Stimulated activated CD4-positive, alpha-beta T cell treated with anti-CD3 and anti-CD28 coated beads, Interleukin-15, amount 100 ng/mL, for 1 hour (primary cell): Measurements from ENCODE around the gene MRPL28.
"Not testable (repeated sequence)": the region's sequence is repeated elsewhere in the genome, so short reads cannot be mapped to it uniquely, and the experiment has no call there.

ENCODE experiments used
- DNase-seq, 2 donors: peaks; one replicate each; pipeline ENCODE4 v3.0.0-alpha.2; 2020; ENCODE audit warnings: low read depth in 1 of 2, low spot score in 1 of 2

The MRPL28 gene

GRCh38 chr16:373848-374615, 3.7 kb upstream of the MRPL28 start:
- no peak for DNase-seq

DNA sequence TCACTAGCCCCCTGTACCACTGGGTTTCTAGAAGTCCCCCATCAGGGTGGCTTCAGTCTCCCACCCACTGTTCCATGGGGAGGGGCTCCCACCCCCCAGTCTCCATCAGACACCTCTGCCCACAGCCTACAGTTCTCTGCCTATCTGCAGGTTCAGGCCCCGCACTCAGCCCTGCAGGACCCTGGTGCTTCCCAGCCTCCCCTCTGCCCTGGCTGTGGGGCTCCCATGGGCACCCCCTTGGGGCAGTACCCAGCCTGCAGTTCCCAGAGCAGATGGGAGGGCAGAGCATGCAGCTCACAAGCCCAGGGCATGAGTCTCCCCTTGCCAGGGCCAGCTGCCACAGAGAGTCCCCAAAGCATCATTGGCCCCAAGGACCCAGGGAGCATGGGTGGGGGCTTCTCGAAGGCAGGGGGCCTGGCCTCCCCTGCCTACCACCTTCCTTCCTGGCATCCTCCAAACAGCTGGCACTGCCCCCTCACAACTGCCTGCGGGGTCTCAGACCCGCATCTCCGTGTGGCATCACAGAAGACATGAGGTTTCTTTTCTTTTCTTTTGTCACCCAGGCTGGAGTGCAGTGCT, 2.8 kb upstream of the MRPL28 start:
- no peak for DNase-seq

GRCh38 chr16:372302-372983, 2.1 kb upstream of the MRPL28 start:
- DNase-seq: no peak

GRCh38 chr16:371515-372301, 1.4 kb upstream of the MRPL28 start:
- no peak for DNase-seq

GRCh38 chr16:370979-371514, 709 bp upstream of the MRPL28 start:
- no peak for DNase-seq

DNA sequence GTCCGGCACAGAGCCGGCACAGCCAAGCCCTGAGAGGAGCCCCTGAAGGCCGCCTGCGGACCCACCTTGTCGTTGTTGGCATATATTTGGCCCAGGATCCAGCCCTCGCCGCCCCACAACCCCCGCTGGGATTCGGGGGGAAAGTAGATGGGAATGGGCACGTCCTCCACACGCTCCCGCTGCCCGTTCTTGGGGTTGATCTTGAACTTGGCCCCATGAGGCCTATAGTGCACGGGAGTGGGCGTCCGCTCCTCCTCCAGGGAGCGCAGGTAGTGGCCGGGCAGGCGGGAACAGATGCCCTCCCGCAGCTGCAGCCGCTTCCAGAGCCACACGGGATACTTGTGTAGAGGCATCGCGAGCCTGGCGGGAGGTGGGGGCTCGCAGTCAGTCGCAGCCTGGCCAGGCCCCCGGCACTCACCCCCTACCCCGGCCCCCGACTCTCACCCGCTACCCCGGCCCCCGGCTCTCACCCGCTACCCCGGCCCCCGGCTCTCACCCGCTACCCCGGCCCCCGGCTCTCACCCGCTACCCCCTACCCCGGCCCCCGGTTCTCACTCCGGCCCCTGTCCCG, 387 bp downstream of the MRPL28 start:
- no peak for DNase-seq

GRCh38 chr16:369275-369865, 968 bp downstream of the MRPL28 start:
- no peak for DNase-seq

DNA sequence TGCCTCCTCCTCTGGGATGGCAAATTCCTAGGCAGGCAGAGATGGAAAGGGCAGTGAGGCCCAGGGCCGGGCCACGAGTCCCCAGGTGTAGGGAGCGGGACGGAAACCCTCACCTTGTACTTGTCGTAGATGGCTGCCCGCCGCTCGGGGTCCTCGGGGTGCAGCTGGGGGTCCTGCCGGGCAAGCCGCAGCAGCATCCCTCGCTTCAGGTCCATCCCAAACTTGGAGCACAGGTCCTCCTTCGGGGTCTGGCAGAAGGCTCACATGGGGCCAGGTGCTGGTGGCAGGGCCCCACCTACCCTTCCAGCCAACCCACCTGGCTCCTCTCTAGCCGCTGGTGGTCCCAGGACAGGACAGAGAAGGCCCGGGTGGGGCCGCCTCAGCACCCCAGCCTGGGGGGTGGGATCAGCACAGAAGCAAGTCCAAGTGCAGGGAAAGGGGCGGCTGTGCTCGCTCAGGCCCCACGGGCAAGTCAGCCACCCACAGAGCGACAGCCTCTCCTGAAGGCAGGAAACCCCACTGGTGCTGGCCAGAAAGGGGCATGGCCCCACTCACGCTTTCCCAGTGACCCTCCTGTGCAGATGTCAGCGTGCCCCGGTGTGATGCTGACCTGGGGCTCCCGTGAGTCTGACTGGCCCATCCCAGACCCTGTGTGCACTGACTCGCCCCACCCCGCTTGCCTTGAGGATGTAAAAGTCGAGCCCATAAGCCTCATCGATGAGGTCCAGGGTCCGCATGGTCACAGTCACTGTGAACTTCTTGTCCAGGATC, 1.8 kb downstream of the MRPL28 start:
- no peak for DNase-seq

DNA sequence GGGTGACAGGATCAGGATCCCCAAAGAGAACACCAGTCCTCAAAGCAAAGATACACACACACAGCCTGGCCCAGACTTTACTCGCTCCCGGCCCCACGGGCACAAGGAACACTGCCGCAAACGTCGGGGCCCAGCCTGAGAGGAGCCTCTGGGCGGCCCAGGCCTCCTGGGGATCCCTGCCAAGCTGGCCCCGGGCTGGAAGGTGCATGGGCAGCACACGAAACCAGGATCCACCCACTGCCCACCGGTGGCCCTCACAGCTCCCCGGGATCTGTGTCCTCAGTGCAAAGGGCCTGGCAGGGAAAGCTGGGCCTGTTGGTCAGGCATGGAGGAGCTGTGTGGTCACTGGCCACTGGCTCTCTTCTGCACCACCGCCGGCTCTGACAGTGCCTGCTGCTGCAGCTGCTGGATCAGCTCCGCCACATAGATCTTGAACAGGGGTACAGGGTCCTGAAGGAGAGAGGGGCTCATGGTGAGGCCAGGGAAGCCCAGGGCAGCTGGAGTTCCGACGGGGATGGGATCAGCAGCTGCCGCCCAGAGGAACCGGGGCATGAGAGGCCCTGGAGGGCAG, 2.9 kb downstream of the MRPL28 start:
- DNase-seq: no peak

GRCh38 chr16:366476-366875, 3.9 kb downstream of the MRPL28 start:
- DNase-seq: no peak

DNA sequence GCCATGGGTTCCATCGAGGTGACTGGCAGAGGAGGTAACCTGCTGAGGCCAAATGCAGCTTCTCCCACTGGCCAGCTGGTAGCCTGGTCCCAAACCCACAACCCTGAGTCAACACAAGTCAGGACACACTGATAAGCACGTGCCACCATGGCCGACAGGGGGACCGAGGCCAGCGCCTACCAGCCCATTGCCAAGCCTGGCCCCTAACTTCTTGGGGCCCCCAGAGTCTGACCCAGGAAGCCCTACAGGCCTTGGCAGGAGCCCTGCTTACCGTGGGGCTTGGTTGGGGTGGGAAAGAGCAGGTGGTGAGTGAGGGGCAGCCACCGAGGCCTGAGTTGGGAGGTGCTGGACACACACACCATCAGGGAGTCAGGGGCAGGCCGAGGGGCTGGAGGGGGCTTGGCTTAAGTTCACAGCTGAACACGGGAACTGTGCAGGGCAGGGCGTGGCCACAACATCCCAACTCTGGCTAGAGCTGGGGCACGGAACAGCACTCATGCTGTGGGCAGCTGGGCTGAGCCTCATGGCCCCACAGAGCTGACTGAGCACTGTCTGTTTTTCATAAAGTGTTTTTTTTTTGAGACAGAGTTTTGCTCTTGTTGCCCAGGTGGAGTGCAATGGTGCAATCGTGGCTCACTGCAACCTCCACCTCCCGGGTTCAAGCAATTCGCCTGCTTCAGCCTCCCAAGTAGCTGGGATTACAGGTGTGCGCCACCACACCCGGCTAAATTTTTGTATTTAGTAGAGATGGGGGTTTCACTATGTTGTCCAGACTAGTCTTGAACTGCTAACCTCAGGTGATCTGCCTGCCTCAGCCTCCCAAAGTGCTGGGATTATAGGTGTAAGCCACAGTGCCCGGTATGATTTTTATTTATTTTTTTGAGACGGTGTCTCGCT, 5.5 kb downstream of the MRPL28 start:
- no peak for DNase-seq

DNA sequence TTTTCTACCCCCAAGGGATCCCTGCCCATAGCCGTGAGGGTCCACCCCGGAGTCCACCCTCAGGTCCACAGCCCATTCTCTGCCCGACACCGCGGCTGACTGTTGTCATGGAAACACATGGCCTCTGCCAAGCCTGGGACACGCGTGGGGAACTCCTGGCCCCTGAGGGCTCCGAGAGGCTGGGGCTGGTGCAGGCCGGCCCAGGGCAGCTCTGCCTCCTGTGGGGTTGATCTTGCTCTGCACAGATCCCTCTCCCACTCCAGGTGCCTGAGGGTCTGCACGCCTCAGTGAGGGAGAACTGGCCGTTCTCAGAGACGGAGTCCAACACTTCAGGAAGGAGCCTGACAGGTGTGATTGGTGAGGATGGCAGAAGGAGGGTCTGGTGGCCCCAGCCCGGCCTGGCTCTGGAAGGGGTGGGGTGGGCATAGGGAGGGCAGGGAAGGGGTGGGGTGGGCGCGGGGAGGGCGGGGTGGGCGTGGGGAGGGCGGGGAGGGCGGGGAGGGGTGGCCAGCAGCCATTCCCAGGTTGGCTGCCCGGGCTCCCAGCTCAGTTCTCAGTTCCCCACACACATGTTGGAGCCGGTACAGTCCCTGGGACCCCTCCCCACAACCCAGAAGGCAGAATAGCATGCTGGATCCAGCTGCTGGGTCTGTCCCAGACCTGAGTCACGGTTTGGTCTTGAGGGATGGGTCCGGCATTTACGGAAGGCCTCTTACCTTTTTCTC, 6.4 kb downstream of the MRPL28 start:
- no peak for DNase-seq

DNA sequence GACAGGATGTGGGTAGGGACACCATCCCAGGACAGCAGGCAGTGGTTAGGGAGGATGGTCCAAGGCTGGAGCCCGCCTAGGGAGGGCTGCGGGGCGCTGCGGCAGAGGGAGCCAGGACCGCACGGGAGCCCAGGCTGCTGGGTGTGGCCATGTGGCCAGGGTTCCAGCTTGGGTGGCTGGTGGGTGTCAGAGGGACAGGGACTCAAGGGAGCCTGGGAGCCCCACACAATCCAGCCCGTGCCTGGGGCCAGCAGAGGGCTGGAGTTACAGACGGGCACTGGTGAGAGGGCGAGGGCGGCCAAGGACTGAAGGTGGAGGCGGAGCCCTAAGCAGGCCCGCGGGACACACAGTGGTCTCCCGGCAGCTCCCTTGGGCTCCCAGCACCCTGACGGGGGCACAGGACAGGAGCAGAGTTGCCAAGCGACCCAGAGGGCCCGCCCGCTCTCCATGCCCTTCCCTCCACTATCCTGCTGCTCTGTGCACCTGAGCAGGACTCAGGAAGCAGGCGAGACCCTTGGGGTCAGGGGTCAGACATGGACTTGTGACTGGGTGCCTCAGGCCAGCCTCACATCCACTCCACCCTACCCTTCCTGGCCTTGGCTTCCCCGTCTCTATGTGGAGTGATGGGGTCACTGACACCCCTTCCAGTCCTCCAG, 7.1 kb downstream of the MRPL28 start:
- DNase-seq: no peak

DNA sequence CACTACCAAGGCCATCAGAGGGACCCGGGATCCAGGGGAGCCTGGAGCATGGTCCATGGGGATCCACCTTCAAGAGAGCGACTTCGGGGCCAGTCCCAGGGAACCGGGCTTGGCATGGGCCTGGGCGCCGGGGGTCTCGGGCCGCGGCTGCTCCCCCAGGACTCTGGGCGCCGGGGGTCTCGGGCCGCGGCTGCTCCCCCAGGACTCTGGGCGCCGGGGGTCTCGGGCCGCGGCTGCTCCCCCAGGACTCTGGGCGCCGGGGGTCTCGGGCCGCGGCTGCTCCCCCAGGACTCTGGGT, 7.7 kb downstream of the MRPL28 start:
- not testable (repeated sequence) for DNase-seq

- peak; percentile 47 to 58 for DNase-seq
These were observed 8.3 kb downstream of the MRPL28 start for GRCh38 chr16:361872-362701.

GRCh38 chr16:361341-361871, 8.9 kb downstream of the MRPL28 start:
- no peak for DNase-seq
